IMR-90 (cell line): ENCODE results near the gene CARD8. TPM values are rescaled to one million over a fixed set of nuclear protein-coding genes. Genes with fewer than 3 reads are reported as not detected.
"Not testable (repeated sequence)": the region's sequence is repeated elsewhere in the genome, so short reads cannot be mapped to it uniquely, and the experiment has no call there.

Source experiments
- ATAC-seq: fragments of 200-7000 bp; cut with Tn5 transposase; 2 replicates; pipeline ENCODE4 v1.9.1; 2020; ENCODE audit warnings: low read depth, mild to moderate bottlenecking, moderate library complexity
- BruUV-seq: library from RNA; stranded (reverse); fragments of 400-500 nt; replicated peaks from 2 replicates; lab custom pipeline; 2021; lab: Mats Ljungman, UMichigan
- CTCF ChIA-PET: fragments of 300-600 bp; formaldehyde crosslinking; extraction: SDS; loops from one replicate; lab custom pipeline; 2021; ENCODE audit warnings: antibody characterized with exemption; lab: Yijun Ruan, JAX
- POLR2A ChIA-PET: fragments of 300-600 bp; sonication (Branson Sonifier 250); formaldehyde crosslinking; loops from one replicate; lab custom pipeline; 2022; ENCODE audit warnings: antibody characterized with exemption; ENCODE audit not compliant: unreplicated experiment; lab: Charles Lee
- DNase-seq: peaks from one replicate; pipeline ENCODE4 v3.0.0; 2013
- H2AFZ ChIP-seq: replicated peaks from 2 replicates; pipeline ENCODE3; 2013; ENCODE audit warnings: low read length, mild to moderate bottlenecking; ENCODE audit not compliant: poor library complexity
- H2AK5ac ChIP-seq: 2 replicates; pipeline ENCODE4 v1.6.1; 2013; ENCODE audit warnings: low read depth, low read length, inconsistent platforms
- H2AK9ac ChIP-seq: replicated peaks from 2 replicates; pipeline ENCODE3; 2013; ENCODE audit warnings: mild to moderate bottlenecking, low read depth, low read length, moderate library complexity; ENCODE audit not compliant: poor library complexity
- H2BK120ac ChIP-seq: 2 replicates; pipeline ENCODE4 v1.6.1; 2013; ENCODE audit warnings: low read depth, low read length, inconsistent platforms
- H2BK15ac ChIP-seq: 3 replicates; pipeline ENCODE4 v1.6.1; 2013; ENCODE audit warnings: low read depth, low read length, inconsistent platforms
- H2BK20ac ChIP-seq: 2 replicates; pipeline ENCODE4 v1.6.1; 2013; ENCODE audit warnings: low read depth, mild to moderate bottlenecking, inconsistent platforms, low read length, moderate library complexity
- H2BK5ac ChIP-seq: 2 replicates; pipeline ENCODE4 v1.6.1; 2013; ENCODE audit warnings: mild to moderate bottlenecking, low read depth, low read length, inconsistent platforms; ENCODE audit not compliant: poor library complexity, severe bottlenecking
- H3K14ac ChIP-seq: replicated peaks from 2 replicates; pipeline ENCODE4 v1.6.1; 2013; ENCODE audit warnings: low read depth, low read length, inconsistent platforms
- H3K18ac ChIP-seq: 2 replicates; pipeline ENCODE4 v1.6.1; 2013; ENCODE audit warnings: low read depth, low read length, control low read depth
- H3K23ac ChIP-seq: 2 replicates; pipeline ENCODE4 v1.6.1; 2013; ENCODE audit warnings: low read depth, low read length, inconsistent platforms
- H3K27ac ChIP-seq: 2 replicates; pipeline ENCODE4 v1.5.1; 2013; ENCODE audit warnings: mild to moderate bottlenecking, control low read depth, low read length; ENCODE audit not compliant: insufficient read depth
- H3K27me3 ChIP-seq: 2 replicates; pipeline ENCODE4 v1.6.1; 2013; ENCODE audit warnings: low read length; ENCODE audit not compliant: control insufficient read depth, insufficient read depth
- H3K36me3 ChIP-seq: 2 replicates; pipeline ENCODE4 v1.6.1; 2013; ENCODE audit warnings: low read length, mixed read lengths; ENCODE audit not compliant: control insufficient read depth, insufficient read depth
- H3K4ac ChIP-seq: 2 replicates; pipeline ENCODE4 v1.6.1; 2013; ENCODE audit warnings: low read depth, low read length, inconsistent platforms
- H3K4me1 ChIP-seq: 2 replicates; pipeline ENCODE4 v1.6.1; 2013; ENCODE audit warnings: low read length, mixed read lengths; ENCODE audit not compliant: control insufficient read depth, insufficient read depth
- H3K4me2 ChIP-seq: 2 replicates; pipeline ENCODE4 v1.6.1; 2013; ENCODE audit warnings: low read depth, mild to moderate bottlenecking, control low read depth, low read length, moderate library complexity
- H3K4me3 ChIP-seq: 2 replicates; pipeline ENCODE4 v1.5.1; 2013; ENCODE audit warnings: low read depth, mild to moderate bottlenecking, control low read depth, low read length, moderate library complexity; ENCODE audit not compliant: insufficient read depth
- H3K56ac ChIP-seq: 2 replicates; pipeline ENCODE4 v1.6.1; 2013; ENCODE audit warnings: low read length, inconsistent platforms; ENCODE audit not compliant: insufficient read depth; ENCODE audit errors: extremely low read depth
- H3K79me1 ChIP-seq, 2 experiments: 2 replicates each; pipeline ENCODE4 v1.6.1; 2013; ENCODE audit warnings: low read length in 2 of 2, inconsistent platforms in 1 of 2, low read depth in 1 of 2
- H3K9ac ChIP-seq: 2 replicates; pipeline ENCODE4 v1.6.1; 2013; ENCODE audit warnings: low read depth, low read length, control low read depth
- H3K9me1 ChIP-seq: 2 replicates; pipeline ENCODE4 v1.6.1; 2013; ENCODE audit warnings: low read length, inconsistent platforms; ENCODE audit not compliant: insufficient read depth
- H3K9me3 ChIP-seq: 2 replicates; pipeline ENCODE4 v1.6.1; 2013; ENCODE audit warnings: low read length; ENCODE audit not compliant: control insufficient read depth, insufficient read depth
- H4K20me1 ChIP-seq: 2 replicates; pipeline ENCODE4 v1.6.1; 2013; ENCODE audit warnings: low read length, inconsistent platforms; ENCODE audit not compliant: insufficient read depth
- H4K5ac ChIP-seq: 2 replicates; pipeline ENCODE4 v1.6.1; 2013; ENCODE audit warnings: mild to moderate bottlenecking, low read depth, low read length, control low read depth
- H4K8ac ChIP-seq, 2 experiments: 2 replicates each; pipeline ENCODE4 v1.6.1; 2013; ENCODE audit warnings: low read depth in 2 of 2, low read length in 2 of 2, control low read depth in 1 of 2, inconsistent platforms in 1 of 2
- H4K91ac ChIP-seq: 2 replicates; pipeline ENCODE4 v1.6.1; 2013; ENCODE audit warnings: low read depth, low read length, inconsistent platforms; ENCODE audit not compliant: insufficient read depth
- WGBS, 2 experiments: methylation state at CpG; one replicate each; pipeline versions ENCODE4 v1.1.5 to v1.1.7; 2013; ENCODE audit warnings: missing lambda C conversion rate in 2 of 2; ENCODE audit not compliant: insufficient read length in 1 of 2; ENCODE audit errors: extremely low coverage in 2 of 2; 5-methylcytosine and 5-hydroxymethylcytosine counted together
- dilution Hi-C: fragments of 300-500 bp; cut with HindIII; formaldehyde crosslinking; loops from one replicate; pipeline ENCODE4 v1.14.3; 2018; ENCODE audit warnings: low sequenced_read_pairs; ENCODE audit not compliant: unreplicated experiment
- in situ Hi-C: fragments of 300-500 bp; cut with MboI; formaldehyde crosslinking; loops from 3 replicates; pipeline ENCODE4 v1.14.3; 2019; ENCODE audit warnings: low sequenced_read_pairs, inconsistent platforms, mixed read lengths
- intact Hi-C: fragments of 100-400 bp; cut with micrococcal nuclease; formaldehyde crosslinking; loops from 2 replicates; pipeline ENCODE4 v1.10.0; 2022
- polyA plus RNA-seq, 3 experiments: library from polyadenylated mRNA; depleted of rRNA; stranded (reverse); fragments of >200 nt; gene quantifications; 2 replicates each; pipeline ENCODE4 v1.2.3, GENCODE V29; 2012; ENCODE audit warnings: low replicate concordance in 1 of 3
- total RNA-seq: library from RNA; depleted of rRNA; stranded (reverse); fragments of >200 nt; gene quantifications from 2 replicates; pipeline ENCODE4 v1.2.3, GENCODE V29; 2012

Gene CARD8
- total and polyA plus RNA-seq, 2 of the 4 experiments (the other 2 are of a cell fraction) = 11.3 to 15.5 TPM

DNA sequence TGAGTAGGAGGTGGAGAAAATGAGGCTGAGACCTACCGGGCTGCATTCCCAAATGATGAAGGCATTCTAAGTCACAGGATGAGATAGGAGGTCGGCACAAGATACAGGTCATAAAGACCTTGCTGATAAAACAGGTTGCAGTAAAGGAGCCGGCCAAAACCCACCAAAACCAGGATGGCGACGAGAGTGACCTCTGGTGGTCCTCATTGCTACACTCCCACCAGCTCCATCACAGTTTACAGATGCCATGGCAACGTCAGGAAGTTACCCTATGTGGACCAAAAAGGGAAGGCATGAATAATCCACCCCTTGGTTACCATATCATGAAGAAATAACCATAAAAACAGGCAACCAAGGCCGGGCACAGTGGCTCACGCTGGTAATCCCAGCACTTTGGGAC, 9.6 kb upstream of the CARD8 start:
- H3K4ac ChIP-seq, dilution Hi-C loops, H4K8ac ChIP-seq, H3K14ac ChIP-seq, H2BK20ac ChIP-seq, H2BK120ac ChIP-seq, H3K79me1 ChIP-seq, DNase-seq, H3K23ac ChIP-seq, ATAC-seq, H4K5ac ChIP-seq, H3K56ac ChIP-seq, POLR2A ChIA-PET, H4K20me1 ChIP-seq, intact Hi-C loops, H3K9me1 ChIP-seq, H2AK9ac ChIP-seq, H3K4me2 ChIP-seq, H2AK5ac ChIP-seq, H2BK5ac ChIP-seq, H3K18ac ChIP-seq, H3K4me3 ChIP-seq, H3K4me1 ChIP-seq, H2BK15ac ChIP-seq, H2AFZ ChIP-seq, H3K36me3 ChIP-seq, H3K27ac ChIP-seq, H3K9me3 ChIP-seq, H4K91ac ChIP-seq, BruUV-seq, H3K9ac ChIP-seq: not testable (repeated sequence)
- WGBS, 2 experiments = 53% methylated on average over 3 of the region's 8 CpGs; no CpG with 5 or more reads in 1 of the 2 experiments
- H3K27me3 ChIP-seq = peaks cover 11% of the 10 kb centered on the region
- in situ Hi-C loops = loop anchor here (5.0 to 10.0 kb wide), 2 partner anchors 301 to 322 kb away; no protein-coding TSS in a partner anchor
- CTCF ChIA-PET = interaction anchor here (0.9 kb wide), 1 partner anchor 25 kb away, joined by 4 read pairs; no protein-coding TSS in a partner anchor

DNA sequence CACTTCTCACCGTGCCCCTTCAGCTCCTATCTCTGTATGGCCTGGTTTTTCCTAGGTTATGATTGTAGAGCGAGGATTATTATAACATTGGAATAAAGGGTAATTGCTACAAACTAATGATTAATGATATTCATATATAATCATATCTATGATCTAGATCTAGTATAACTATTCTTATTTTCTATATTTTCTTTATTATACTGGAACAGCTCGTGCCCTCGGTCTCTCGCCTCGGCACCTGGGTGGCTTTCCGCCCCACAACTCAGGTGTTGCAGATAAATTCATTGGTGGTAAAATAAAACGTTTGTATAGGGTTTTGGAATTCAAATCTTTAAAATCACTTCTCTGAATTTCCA, 4.6 kb upstream of the CARD8 start:
- H3K56ac ChIP-seq, H3K36me3 ChIP-seq: not testable (repeated sequence)

More for the DNA sequence above, 4.6 kb upstream of the CARD8 start:
- H4K8ac ChIP-seq, H2BK15ac ChIP-seq, DNase-seq, H3K4me2 ChIP-seq, H3K4me3 ChIP-seq, H2AK5ac ChIP-seq, H2BK5ac ChIP-seq, H3K9me3 ChIP-seq, H3K18ac ChIP-seq, H3K4ac ChIP-seq, H3K79me1 ChIP-seq, H4K5ac ChIP-seq, H3K27ac ChIP-seq, H3K9ac ChIP-seq, H4K20me1 ChIP-seq, H2AFZ ChIP-seq, H3K4me1 ChIP-seq, H3K9me1 ChIP-seq, BruUV-seq, H4K91ac ChIP-seq, H2BK120ac ChIP-seq, H3K14ac ChIP-seq, H2AK9ac ChIP-seq, ATAC-seq, H3K23ac ChIP-seq, H2BK20ac ChIP-seq, POLR2A ChIA-PET, dilution Hi-C loops: not testable (repeated sequence)
- peaks cover 11% of the 10 kb centered on the region for H3K27me3 ChIP-seq
- CTCF ChIA-PET = interaction anchor here (0.6 to 1.3 kb wide), 5 partner anchors 10 to 159 kb away, joined by 3 to 6 read pairs (median 4); no protein-coding TSS in a partner anchor
- in situ Hi-C loops = loop anchor here (10.0 kb wide), 1 partner anchor 296 kb away; no protein-coding TSS in a partner anchor
- no CpG with 5 or more reads among the region's 8 CpGs for WGBS, 2 experiments
- intact Hi-C loops = loop anchor here (2.0 kb wide), 1 partner anchor 154 kb away; no protein-coding TSS in a partner anchor
